ENCODE results near the gene CHKB.
A peak's percentile ranks its signal among the peaks of the same experiment; 100 is the strongest.

Gene CHKB

GRCh38 chr22:50571264-50572175 lies 11.1 kb downstream of the CHKB start:
- no peak for DNase-seq

DNA sequence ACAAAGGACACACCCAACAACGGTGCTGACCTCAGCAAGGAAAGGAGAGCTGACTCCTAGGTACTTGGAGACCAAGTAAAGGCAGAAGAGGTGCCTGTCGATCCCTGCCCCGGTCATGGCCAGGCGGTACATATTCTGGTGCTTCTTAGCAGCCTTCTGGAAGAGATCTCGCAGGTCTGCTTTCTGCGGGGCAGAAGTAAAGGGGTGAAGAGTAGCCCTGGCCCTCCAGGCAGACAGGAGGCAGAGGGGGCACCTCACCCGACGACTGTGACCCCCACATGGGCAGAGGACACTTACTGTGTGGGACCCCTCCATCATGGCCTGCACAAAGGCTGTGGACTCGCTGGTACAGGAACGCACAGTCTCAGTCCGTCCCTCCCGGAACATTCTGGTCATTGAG lies 11.8 kb downstream of the CHKB start:
- DNase-seq, result no peak

DNA sequence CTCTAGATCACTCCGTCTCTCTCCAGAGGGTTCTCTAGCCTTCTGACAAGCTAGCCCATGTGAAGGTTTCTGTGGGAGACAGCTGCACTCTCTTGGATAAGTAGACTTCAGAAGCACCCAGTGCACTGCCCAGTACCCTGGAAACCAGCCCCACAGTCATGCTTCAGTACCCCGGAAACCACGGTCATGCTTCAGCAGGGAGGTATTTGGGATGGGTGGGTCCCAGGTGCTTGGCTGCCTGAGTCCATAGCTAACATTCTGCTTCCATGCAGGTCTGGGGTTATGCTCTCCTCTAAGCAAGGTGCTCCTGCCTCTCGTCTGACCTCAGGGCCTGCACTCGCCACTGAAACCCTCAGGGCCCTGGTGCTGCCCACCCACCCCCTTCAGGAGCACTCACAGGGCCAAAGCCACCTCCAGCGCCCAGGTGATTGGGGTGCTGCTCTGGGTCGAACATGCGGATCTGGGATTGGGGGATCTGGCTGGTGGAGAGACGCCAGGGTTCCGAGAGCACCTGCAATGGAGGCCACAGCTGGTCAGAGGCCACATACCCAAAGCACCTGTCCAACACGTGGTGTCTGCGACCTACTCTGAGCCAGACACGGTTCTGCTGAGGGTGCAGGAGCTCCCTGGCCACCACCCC lies 12.6 kb downstream of the CHKB start:
- no peak for DNase-seq

- DNase-seq, result no peak
Observed at GRCh38 chr22:50569041-50569459, 13.6 kb downstream of the CHKB start.

DNA sequence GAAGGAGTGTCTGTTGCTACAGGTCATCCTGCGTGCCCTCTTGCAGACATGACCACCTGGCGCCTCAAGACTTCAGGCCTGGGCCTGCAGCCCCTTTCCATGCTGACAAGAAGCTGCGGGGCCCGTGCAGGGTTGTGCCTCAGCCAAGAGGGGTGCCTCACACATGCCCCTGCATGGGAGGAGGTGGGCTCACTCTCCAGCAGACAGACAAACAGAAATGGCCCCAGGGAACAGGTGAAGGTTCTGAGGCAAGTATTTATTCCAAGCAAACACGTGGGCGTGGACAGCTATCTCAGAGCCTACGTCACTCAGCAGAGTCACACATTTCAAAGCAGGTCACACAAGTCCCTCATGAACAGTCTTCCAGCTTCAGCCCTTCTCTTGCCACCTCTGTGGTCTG lies 14.0 kb downstream of the CHKB start:
- no peak for DNase-seq

DNA sequence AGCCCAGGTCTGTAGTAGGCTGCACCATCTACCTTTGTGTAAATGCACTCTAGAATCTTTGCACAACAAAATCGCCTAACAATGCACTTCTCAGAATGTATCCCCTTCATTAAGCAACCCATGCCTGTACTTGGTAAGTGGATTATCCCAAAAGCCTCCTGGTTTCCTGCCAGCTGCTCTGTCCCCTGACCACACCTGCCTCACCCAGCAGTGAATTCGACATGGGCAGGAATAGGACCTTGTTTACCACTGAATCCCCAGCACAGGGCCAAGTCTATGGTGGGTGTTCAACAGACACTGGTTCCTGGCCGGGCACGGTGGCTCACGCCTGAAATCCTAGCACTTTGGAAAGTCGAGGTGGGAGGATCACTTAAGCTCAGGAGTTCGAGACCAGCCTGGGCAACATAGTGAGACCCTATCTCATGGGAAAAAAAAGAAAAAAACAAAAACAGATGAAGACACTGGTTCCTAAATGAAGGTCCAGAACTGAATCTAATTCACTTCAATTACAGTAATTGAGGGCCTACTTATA lies 14.9 kb downstream of the CHKB start:
- no peak for DNase-seq

DNA sequence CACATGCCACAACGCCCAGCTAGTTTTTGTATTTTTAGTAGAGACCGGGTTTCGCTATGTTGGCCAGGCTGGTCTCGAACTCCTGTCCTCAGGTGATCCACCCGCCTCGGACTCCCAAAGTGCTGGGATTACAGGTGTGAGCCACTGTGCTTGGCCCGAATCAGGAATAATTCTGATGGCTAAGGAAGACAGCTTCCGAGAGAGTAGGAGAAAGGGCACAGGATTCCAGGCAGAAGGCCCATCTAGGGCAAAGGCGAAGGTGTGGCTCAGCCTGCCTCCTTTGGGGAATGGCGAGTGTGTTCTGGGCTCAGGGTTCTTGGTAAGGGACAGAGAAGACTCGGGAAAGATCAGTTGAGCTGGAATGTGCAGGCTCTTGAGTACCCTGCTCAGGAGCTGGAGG lies 18.4 kb downstream of the CHKB start:
- DNase-seq, result no peak

GRCh38 chr22:50563413-50564160 lies 19.1 kb downstream of the CHKB start:
- DNase-seq, result no peak

DNA sequence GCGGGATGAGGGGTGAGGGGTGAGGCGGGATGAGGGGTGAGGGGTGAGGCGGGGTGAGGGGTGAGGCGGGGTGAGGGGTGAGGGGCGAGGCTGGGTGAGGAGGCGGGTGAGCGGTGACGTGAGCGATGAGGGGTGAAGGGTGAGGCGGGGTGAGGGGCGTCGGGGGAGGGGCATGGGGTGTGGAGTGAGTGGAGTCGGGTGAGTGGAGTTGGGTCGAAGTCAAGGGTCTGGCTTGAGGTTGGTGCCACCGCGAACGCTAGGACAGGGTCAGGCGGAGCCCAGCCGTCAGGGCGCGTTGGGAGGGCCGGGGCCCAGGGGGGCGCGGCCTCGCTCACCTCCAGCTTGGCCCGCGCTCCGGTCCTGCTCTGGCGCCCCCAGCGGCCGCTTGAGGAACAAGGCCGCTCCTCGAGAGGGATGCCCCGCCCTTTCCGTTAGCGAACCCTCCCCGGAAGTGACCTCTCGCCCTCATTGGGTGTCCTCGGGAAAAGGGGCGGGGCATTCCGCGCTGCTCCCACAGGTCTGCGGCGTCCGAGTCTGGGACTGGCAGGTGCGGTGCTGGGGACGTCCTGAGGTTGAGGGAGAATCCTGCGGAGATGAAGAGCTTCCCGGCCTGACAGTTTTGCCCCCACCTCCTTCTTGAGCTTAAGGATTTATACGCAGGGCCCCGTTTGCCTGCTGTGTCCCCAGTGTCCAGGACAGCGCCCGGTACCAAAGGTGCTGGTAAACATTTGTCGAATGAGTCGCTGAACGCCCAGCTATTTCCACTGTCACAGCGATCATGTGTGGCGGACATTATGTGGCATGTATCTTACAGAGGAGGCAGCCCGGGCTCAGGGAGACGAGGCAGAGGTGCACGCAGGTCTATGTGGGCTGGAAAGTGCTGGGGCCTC lies 19.9 kb downstream of the CHKB start, which contains the start of gene SYCE3:
SYCE3 (minus strand) TSS at position 397 of the 890 bp plus-strand sequence. CDS start 6,514 bp downstream, outside the sequence.
- DNase-seq, result peak; percentile 97 to 98

GRCh38 chr22:50561401-50562358 lies 21.0 kb downstream of the CHKB start:
- no peak for DNase-seq

GRCh38 chr22:50560034-50560433 lies 22.6 kb downstream of the CHKB start:
- no peak for DNase-seq

GRCh38 chr22:50556703-50557102 lies 25.9 kb downstream of the CHKB start:
- no peak for DNase-seq

- no peak for DNase-seq
Observed at GRCh38 chr22:50553310-50553709, 29.3 kb downstream of the CHKB start.

DNA sequence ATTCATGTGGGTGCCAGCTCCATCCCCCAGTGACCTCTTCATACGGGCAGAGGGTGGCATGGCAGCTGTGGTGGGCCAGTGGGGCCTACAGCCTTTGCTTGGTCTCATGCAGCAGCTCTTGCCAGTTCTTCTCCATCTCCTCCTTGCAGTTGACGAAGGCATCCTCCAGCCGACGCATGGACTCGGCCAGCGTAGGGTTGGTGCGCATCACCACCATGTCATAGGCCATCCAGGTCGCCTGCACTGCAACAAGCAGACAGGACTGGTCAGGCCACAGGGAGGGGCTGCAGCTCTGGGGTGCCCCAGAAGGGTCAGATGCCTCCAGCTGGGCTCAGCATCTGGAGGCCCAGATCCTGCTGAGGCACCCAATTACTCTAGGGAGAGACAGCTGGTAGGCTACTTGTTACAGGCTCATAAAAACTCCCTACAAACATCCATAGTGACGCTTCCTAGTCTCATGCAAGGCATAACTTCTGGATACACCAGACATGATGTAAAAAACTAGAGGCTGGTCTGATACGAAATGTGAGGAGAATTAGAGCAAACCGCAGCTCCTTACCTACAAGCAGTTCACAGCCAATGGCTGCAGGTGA lies 31.4 kb downstream of the CHKB start:
- no peak for DNase-seq

- DNase-seq, result no peak
Observed at GRCh38 chr22:50550395-50550794, 32.3 kb downstream of the CHKB start.

DNA sequence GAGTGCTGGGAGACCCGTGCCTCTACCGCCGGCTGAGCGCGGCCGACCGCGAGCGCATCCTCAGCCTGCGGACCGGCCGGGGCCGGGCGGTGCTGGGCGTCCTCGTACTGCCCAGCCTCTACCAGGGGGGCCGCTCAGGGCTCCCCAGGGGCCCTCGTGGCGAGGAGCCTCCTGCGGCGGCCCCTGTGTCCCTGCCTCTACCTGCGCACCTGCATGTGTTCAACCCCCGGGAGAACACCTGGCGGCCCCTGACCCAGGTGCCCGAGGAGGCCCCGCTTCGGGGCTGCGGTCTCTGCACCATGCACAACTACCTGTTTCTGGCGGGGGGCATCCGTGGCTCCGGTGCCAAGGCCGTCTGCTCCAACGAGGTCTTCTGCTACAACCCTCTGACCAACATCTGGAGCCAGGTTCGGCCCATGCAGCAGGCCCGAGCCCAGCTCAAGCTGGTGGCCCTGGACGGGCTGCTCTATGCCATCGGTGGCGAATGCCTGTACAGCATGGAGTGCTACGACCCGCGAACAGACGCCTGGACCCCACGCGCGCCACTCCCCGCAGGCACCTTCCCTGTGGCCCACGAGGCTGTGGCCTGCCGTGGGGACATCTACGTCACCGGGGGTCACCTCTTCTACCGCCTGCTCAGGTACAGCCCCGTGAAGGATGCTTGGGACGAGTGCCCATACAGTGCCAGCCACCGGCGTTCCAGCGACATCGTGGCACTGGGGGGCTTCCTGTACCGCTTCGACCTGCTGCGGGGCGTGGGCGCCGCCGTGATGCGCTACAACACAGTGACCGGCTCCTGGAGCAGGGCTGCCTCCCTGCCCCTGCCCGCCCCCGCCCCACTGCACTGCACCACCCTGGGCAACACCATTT lies 33.5 kb downstream of the CHKB start:
- DNase-seq, result no peak

GRCh38 chr22:50548040-50548920 lies 34.4 kb downstream of the CHKB start:
- DNase-seq, result peak in 1 of 2 donors; percentile 68

- no peak for DNase-seq
Observed at GRCh38 chr22:50547263-50547985, 35.2 kb downstream of the CHKB start.

Measured in activated CD4-positive, alpha-beta T cell treated with anti-CD3 and anti-CD28 coated beads for 4 hours (primary cell).